ENCODE measurements around the gene DDX24. TPM values are rescaled to one million over a fixed set of nuclear protein-coding genes. Genes with fewer than 3 reads are reported as not detected.
A peak's percentile ranks its signal among the peaks of the same experiment; 100 is the strongest.

DDX24 gene
- total RNA-seq, 2 experiments from 2014 or later: 81.5 to 172 TPM

- BruUV-seq (replicated peaks): no TSS peak
- intact Hi-C loops (cut with micrococcal nuclease; ENCODE audit: unreplicated experiment): no loop called here
Observed at GRCh38 chr14:94026173-94026888, 54.7 kb downstream of the DDX24 start, which contains the start of gene OTUB2. TSS of gene OTUB2 (plus strand) at chr14:94026340. CDS start at chr14:94026538, 198 bp downstream.

GRCh38 chr14:94025720-94026119 is 55.3 kb downstream of the DDX24 start:
- H2AFZ ChIP-seq (ENCODE audit: low read length): peak overlapping the region; percentile 86
- POLR2A ChIA-PET: interaction anchor here (0.6 to 1.1 kb wide), 4 partner anchors 117 to 833 kb away, joined by 3 to 5 read pairs (median 4); partner anchors contain the start of gene PPP4R4
- TF ChIP-seq CTCF (conservative IDR thresholded peaks at IDR 0.05; ENCODE audit: low read length) (no peak), EZH2phosphoT487 (IDR thresholded peaks at IDR 0.05; ENCODE audit: borderline replicate concordance, low read depth, low read length) (no peak)
- CTCF ChIA-PET (ENCODE audit: unreplicated experiment): interaction anchor here (1.1 kb wide), 1 partner anchor 10 kb away, joined by 3 read pairs; no protein-coding TSS in a partner anchor
- BruUV-seq (replicated peaks): no TSS peak
- H3K27ac ChIP-seq (ENCODE audit: low read depth, low read length, poor library complexity, severe bottlenecking): no peak overlapping the region
- no peaks in the 10 kb centered on the region for H3K79me2 ChIP-seq (ENCODE audit: insufficient read depth, low read depth, low read length)
- H3K9me3 ChIP-seq (ENCODE audit: low read length): no peaks in the 10 kb centered on the region
- intact Hi-C loops (cut with micrococcal nuclease; ENCODE audit: unreplicated experiment): no loop called here
- H4K20me1 ChIP-seq (ENCODE audit: insufficient read depth, low read length): no peaks in the 10 kb centered on the region
- no peaks in the 10 kb centered on the region for H3K9me2 ChIP-seq (ENCODE audit: insufficient read depth, low read length)
- no peak overlapping the region for H3K4me3 ChIP-seq (ENCODE audit: low read depth, low read length, poor library complexity, severe bottlenecking)
- H3K4me1 ChIP-seq (ENCODE audit: insufficient read depth, low read length, poor library complexity, severe bottlenecking): peaks cover 10% of the 10 kb centered on the region
- no peak overlapping the region for H3K4me2 ChIP-seq (ENCODE audit: low read length)
- DNase-seq (ENCODE audit: low spot score): no peak
- H3K36me3 ChIP-seq (ENCODE audit: insufficient read depth, low read length): no peaks in the 10 kb centered on the region

More at GRCh38 chr14:94026173-94026888, 54.7 kb downstream of the DDX24 start, which contains the start of gene OTUB2:
- ChIA-PET CTCF (ENCODE audit: unreplicated experiment) (interaction anchor here (1.1 kb wide), 1 partner anchor 9 kb away, joined by 3 read pairs; no protein-coding TSS in a partner anchor), POLR2A (interaction anchor here (0.6 to 1.1 kb wide), 4 partner anchors 117 to 1291 kb away, joined by 3 to 5 read pairs (median 4); partner anchors contain the start of gene PPP4R4)
- peak; percentile 98 for DNase-seq (ENCODE audit: low spot score)
- Histone ChIP-seq H3K9me2 (ENCODE audit: insufficient read depth, low read length) (no peaks in the 10 kb centered on the region), H3K9me3 (ENCODE audit: low read length) (no peaks in the 10 kb centered on the region), H2AFZ (ENCODE audit: low read length) (peak within 1 kb of the TSS; percentile 86), H3K4me1 (ENCODE audit: insufficient read depth, low read length, poor library complexity, severe bottlenecking) (peaks cover 10% of the 10 kb centered on the region), H3K27ac (ENCODE audit: low read depth, low read length, poor library complexity, severe bottlenecking) (no peak within 1 kb of the TSS), H3K79me2 (ENCODE audit: insufficient read depth, low read depth, low read length) (no peaks in the 10 kb centered on the region), H3K36me3 (ENCODE audit: insufficient read depth, low read length) (no peaks in the 10 kb centered on the region), H4K20me1 (ENCODE audit: insufficient read depth, low read length) (no peaks in the 10 kb centered on the region), H3K4me2 (ENCODE audit: low read length) (peak within 1 kb of the TSS; percentile 67), H3K4me3 (ENCODE audit: low read depth, low read length, poor library complexity, severe bottlenecking) (peak within 1 kb of the TSS; percentile 64)
- TF ChIP-seq CTCF (conservative IDR thresholded peaks at IDR 0.05; ENCODE audit: low read length) (no peak), EZH2phosphoT487 (IDR thresholded peaks at IDR 0.05; ENCODE audit: borderline replicate concordance, low read depth, low read length) (no peak)

- no peak overlapping the region for H2AFZ ChIP-seq (ENCODE audit: low read length)
- no peak for TF ChIP-seq EZH2phosphoT487 (IDR thresholded peaks at IDR 0.05; ENCODE audit: borderline replicate concordance, low read depth, low read length)
- no peak for TF ChIP-seq CTCF (conservative IDR thresholded peaks at IDR 0.05; ENCODE audit: low read length)
- no peak overlapping the region for H3K27ac ChIP-seq (ENCODE audit: low read depth, low read length, poor library complexity, severe bottlenecking)
- POLR2A ChIA-PET: no interaction called here
- peaks cover 10% of the 10 kb centered on the region for H3K4me1 ChIP-seq (ENCODE audit: insufficient read depth, low read length, poor library complexity, severe bottlenecking)
- no peak for DNase-seq (ENCODE audit: low spot score)
- H3K79me2 ChIP-seq (ENCODE audit: insufficient read depth, low read depth, low read length): no peaks in the 10 kb centered on the region
- no peaks in the 10 kb centered on the region for H4K20me1 ChIP-seq (ENCODE audit: insufficient read depth, low read length)
- CTCF ChIA-PET (ENCODE audit: unreplicated experiment): no interaction called here
- H3K9me3 ChIP-seq (ENCODE audit: low read length): no peaks in the 10 kb centered on the region
- no TSS peak for BruUV-seq (replicated peaks)
- intact Hi-C loops (cut with micrococcal nuclease; ENCODE audit: unreplicated experiment): no loop called here
- no peak overlapping the region for H3K4me3 ChIP-seq (ENCODE audit: low read depth, low read length, poor library complexity, severe bottlenecking)
- H3K36me3 ChIP-seq (ENCODE audit: insufficient read depth, low read length): no peaks in the 10 kb centered on the region
- H3K9me2 ChIP-seq (ENCODE audit: insufficient read depth, low read length): no peaks in the 10 kb centered on the region
- no peak overlapping the region for H3K4me2 ChIP-seq (ENCODE audit: low read length)
Observed at GRCh38 chr14:94024549-94024948, 56.5 kb downstream of the DDX24 start.

Measured in OCI-LY7 (cell line).